HepG2 (cell line): ENCODE results near the gene MALT1. TPM values are rescaled to one million over a fixed set of nuclear protein-coding genes. Genes with fewer than 3 reads are reported as not detected.

Experiments
- ASH2L ChIP-seq: fragments of 300-600, 200-600 bp; sonication (generic); IDR thresholded peaks from 2 replicates; pipeline ENCODE4 v1.7.0; 2017; ENCODE audit warnings: low read depth, mild to moderate bottlenecking, moderate library complexity, mixed read lengths, low read length; ENCODE audit not compliant: insufficient read length
- HMGXB4 ChIP-seq, 2 experiments: sonication (generic) in 1 of 2; formaldehyde crosslinking in 1 of 2; IDR thresholded peaks; 2 replicates each; pipeline versions ENCODE4 v1.4.0 to v1.6.1; 2018 to 2020; ENCODE audit warnings: missing genetic modification reagents in 2 of 2, borderline replicate concordance in 1 of 2, low read depth in 1 of 2, mild to moderate bottlenecking in 1 of 2, missing biosample characterization in 1 of 2
- KIAA2018 ChIP-seq: sonication (generic); formaldehyde crosslinking; IDR thresholded peaks from 2 replicates; pipeline ENCODE4 v1.5.0; 2020; ENCODE audit warnings: mild to moderate bottlenecking, missing genetic modification reagents, borderline replicate concordance
- NCOA1 ChIP-seq: sonication (generic); formaldehyde crosslinking; IDR thresholded peaks from 2 replicates; pipeline ENCODE4 v1.9.0; 2021; ENCODE audit warnings: missing genetic modification reagents
- PRPF4 ChIP-seq: fragments of 200-400 bp; formaldehyde crosslinking; IDR thresholded peaks from 2 replicates; pipeline ENCODE4 v1.6.1; 2016; ENCODE audit warnings: low read length, low read depth; ENCODE audit not compliant: poor library complexity, severe bottlenecking
- RFXANK ChIP-seq: IDR thresholded peaks from 2 replicates; pipeline ENCODE4 v1.6.1; 2016
- SMARCE1 ChIP-seq: fragments of 450-650 bp; IDR thresholded peaks from 2 replicates; pipeline ENCODE4 v1.6.1; 2017; ENCODE audit warnings: borderline replicate concordance
- SRSF4 ChIP-seq: fragments of 200-400 bp; formaldehyde crosslinking; IDR thresholded peaks from one replicate; pipeline ENCODE4 v1.6.1; 2018; ENCODE audit warnings: mild to moderate bottlenecking, low read depth, low read length, moderate library complexity; ENCODE audit not compliant: poor library complexity, severe bottlenecking
- ZBTB33 ChIP-seq: sonication (generic); formaldehyde crosslinking; IDR thresholded peaks from 2 replicates; pipeline ENCODE4 v1.4.0; 2020; ENCODE audit warnings: missing genetic modification reagents
- ZNF460 ChIP-seq: sonication (generic); formaldehyde crosslinking; IDR thresholded peaks from 2 replicates; pipeline ENCODE4 v1.5.1; 2020; ENCODE audit warnings: missing genetic modification reagents, mild to moderate bottlenecking, borderline replicate concordance
- ZNF512B ChIP-seq: sonication (generic); formaldehyde crosslinking; IDR thresholded peaks from 2 replicates; pipeline ENCODE4 v1.5.1; 2020; ENCODE audit warnings: missing genetic modification reagents, mild to moderate bottlenecking, borderline replicate concordance
- ZNF572 ChIP-seq: sonication (generic); formaldehyde crosslinking; IDR thresholded peaks from 2 replicates; pipeline ENCODE4 v1.5.1; 2020; ENCODE audit warnings: mild to moderate bottlenecking, missing genetic modification reagents
- ZNF776 ChIP-seq: sonication (generic); formaldehyde crosslinking; IDR thresholded peaks from 2 replicates; pipeline ENCODE4 v1.4.0; 2020; ENCODE audit warnings: mild to moderate bottlenecking, missing genetic modification reagents
- ZZZ3 ChIP-seq: sonication (generic); formaldehyde crosslinking; IDR thresholded peaks from 2 replicates; pipeline ENCODE4 v1.4.0; 2020; ENCODE audit warnings: missing genetic modification reagents, mild to moderate bottlenecking, borderline replicate concordance
- polyA plus RNA-seq, 8 experiments: library from polyadenylated mRNA; depleted of rRNA in 3 of 8; stranded (reverse) in 7 of 8; unstranded in 1 of 8; fragments of >200 nt; fragmentation: Illumina TruSeq in 4 of 8; extraction: Trizol in 4 of 8; gene quantifications; 2 replicates each; pipeline versions ENCODE4 v1.2.1 to v1.2.3, GENCODE V29; 2011 to 2016; ENCODE audit warnings: low read depth in 4 of 8, missing spikeins in 1 of 8, mixed read lengths in 1 of 8; ENCODE audit not compliant: insufficient read depth in 1 of 8
- total RNA-seq, 5 experiments: library from RNA; depleted of rRNA; stranded (reverse); fragments of >200 nt; fragmentation: Illumina TruSeq; extraction: Trizol; gene quantifications; 2 replicates each; pipeline ENCODE4 v1.2.3, GENCODE V29; 2016; ENCODE audit warnings: low read depth in 1 of 5

Gene MALT1
- total and polyA plus RNA-seq, 2 of the 13 experiments (the other 11 are each of a cell fraction or from before 2014, with no cell fraction given): 43.9 to 89.0 TPM

GRCh38 chr18:58671111-58671631 is at the start of gene MALT1 (continued):
- no peak for TF ChIP-seq KIAA2018
- TF ChIP-seq PRPF4: no peak
- TF ChIP-seq ZZZ3: no peak
- TF ChIP-seq ASH2L: peak; percentile 32
- no peak for TF ChIP-seq NCOA1 (CRISPR knock-in tag)
- peak in 1 of 2 experiments; percentile 64; a peak in 2 of 4 replicates for TF ChIP-seq HMGXB4 (CRISPR knock-in tag; IDR thresholded peaks at IDR 0.05; ENCODE audit: borderline replicate concordance in 1 of 2, low read depth in 1 of 2)
- no peak for TF ChIP-seq ZNF460 (CRISPR knock-in tag)
- no peak for TF ChIP-seq SRSF4
- TF ChIP-seq ZNF572 (CRISPR knock-in tag): no peak
- no peak for TF ChIP-seq SMARCE1
- no peak for TF ChIP-seq RFXANK (CRISPR knock-in tag)
- TF ChIP-seq ZNF776 (CRISPR knock-in tag): no peak
- TF ChIP-seq ZBTB33 (CRISPR knock-in tag): no peak
- TF ChIP-seq ZNF512B (CRISPR knock-in tag): no peak
